SK-N-SH treated with all-trans-retinoic acid at 6 μM for 48 hours (cell line): ENCODE data around the gene UFL1.

Experiments
- ATAC-seq: fragments of 200-7000 bp; cut with Tn5 transposase; 3 replicates; pipeline ENCODE4 v1.9.1; 2020; ENCODE audit warnings: mild to moderate bottlenecking, moderate library complexity
- ARNTL ChIP-seq: fragments of 450-650 bp; formaldehyde crosslinking; IDR thresholded peaks from 2 replicates; pipeline ENCODE4 v1.5.0; 2020; ENCODE audit warnings: low read depth, mild to moderate bottlenecking, moderate library complexity, borderline replicate concordance
- BACH2 ChIP-seq: fragments of 250-450 bp; sonication (Bioruptor Pico); IDR thresholded peaks from 2 replicates; pipeline ENCODE4 v1.9.0; 2021; ENCODE audit warnings: mild to moderate bottlenecking, borderline replicate concordance
- CREB5 ChIP-seq: fragments of 250-450 bp; sonication (Bioruptor Pico); IDR thresholded peaks from 2 replicates; pipeline ENCODE4 v1.5.1; 2020; ENCODE audit warnings: low read depth, mild to moderate bottlenecking, moderate library complexity
- CSDC2 ChIP-seq: fragments of 250-450 bp; sonication (Bioruptor Pico); IDR thresholded peaks from 2 replicates; pipeline ENCODE4 v1.5.0; 2020; ENCODE audit warnings: mild to moderate bottlenecking, moderate library complexity
- CSRNP3 ChIP-seq: fragments of 250-450 bp; sonication (Bioruptor Pico); IDR thresholded peaks from 2 replicates; pipeline ENCODE4 v1.5.1; 2021; ENCODE audit warnings: mild to moderate bottlenecking, moderate library complexity
- ESRRG ChIP-seq: fragments of 250-450 bp; sonication (Bioruptor Pico); IDR thresholded peaks from 2 replicates; pipeline ENCODE4 v1.6.1; 2021; ENCODE audit warnings: mild to moderate bottlenecking
- GLIS3 ChIP-seq: fragments of 250-450 bp; sonication (Bioruptor Pico); IDR thresholded peaks from 2 replicates; pipeline ENCODE4 v1.5.0; 2020; ENCODE audit warnings: mild to moderate bottlenecking, moderate library complexity
- ISL1 ChIP-seq: fragments of 250-450 bp; sonication (Bioruptor Pico); IDR thresholded peaks from 2 replicates; pipeline ENCODE4 v2.1.2; 2022; ENCODE audit warnings: mild to moderate bottlenecking, moderate library complexity
- OSR1 ChIP-seq: fragments of 250-450 bp; sonication (Bioruptor Pico); IDR thresholded peaks from 2 replicates; pipeline ENCODE4 v1.8.0; 2022; ENCODE audit warnings: moderate library complexity, mild to moderate bottlenecking, inconsistent platforms
- PPARA ChIP-seq: fragments of 250-450 bp; sonication (Bioruptor Pico); IDR thresholded peaks from 2 replicates; pipeline ENCODE4 v1.5.0; 2020; ENCODE audit warnings: mild to moderate bottlenecking, borderline replicate concordance
- RARB ChIP-seq: fragments of 250-450 bp; sonication (Bioruptor Pico); IDR thresholded peaks from 2 replicates; pipeline ENCODE4 v1.8.0; 2021; ENCODE audit warnings: mild to moderate bottlenecking, moderate library complexity
- SNAI2 ChIP-seq: fragments of 250-450 bp; sonication (Bioruptor Pico); IDR thresholded peaks from 2 replicates; pipeline ENCODE4 v1.5.0; 2020; ENCODE audit warnings: mild to moderate bottlenecking, moderate library complexity
- TCF4 ChIP-seq: fragments of 250-450 bp; sonication (Bioruptor Pico); IDR thresholded peaks from 2 replicates; pipeline ENCODE4 v1.8.0; 2021; ENCODE audit warnings: mild to moderate bottlenecking, moderate library complexity, borderline replicate concordance
- TOX ChIP-seq: fragments of 250-450 bp; sonication (Bioruptor Pico); IDR thresholded peaks from 2 replicates; pipeline ENCODE4 v1.8.0; 2021; ENCODE audit warnings: mild to moderate bottlenecking, moderate library complexity, borderline replicate concordance
- TSHZ2 ChIP-seq: fragments of 250-450 bp; sonication (Bioruptor Pico); IDR thresholded peaks from 2 replicates; pipeline ENCODE4 v1.5.0; 2020; ENCODE audit warnings: mild to moderate bottlenecking, moderate library complexity
- ZC3H10 ChIP-seq: fragments of 250-450 bp; sonication (Bioruptor Pico); IDR thresholded peaks from 2 replicates; pipeline ENCODE4 v1.5.1; 2021; ENCODE audit warnings: mild to moderate bottlenecking, moderate library complexity
- ZFP3 ChIP-seq: fragments of 250-450 bp; sonication (Bioruptor Pico); IDR thresholded peaks from 2 replicates; pipeline ENCODE4 v1.5.0; 2020; ENCODE audit warnings: mild to moderate bottlenecking, moderate library complexity
- ZFP30 ChIP-seq: fragments of 450-650 bp; formaldehyde crosslinking; IDR thresholded peaks from 2 replicates; pipeline ENCODE4 v1.5.0; 2022; ENCODE audit warnings: mild to moderate bottlenecking, moderate library complexity
- ZNF565 ChIP-seq: fragments of 450-650 bp; formaldehyde crosslinking; conservative IDR thresholded peaks from 2 replicates; pipeline ENCODE4 v1.5.0; 2020; ENCODE audit warnings: low read depth, mild to moderate bottlenecking, moderate library complexity
- ZNF70 ChIP-seq: fragments of 450-650 bp; formaldehyde crosslinking; IDR thresholded peaks from 2 replicates; pipeline ENCODE4 v1.5.0; 2020; ENCODE audit warnings: mild to moderate bottlenecking, moderate library complexity
- ZNF8 ChIP-seq: fragments of 450-650 bp; formaldehyde crosslinking; IDR thresholded peaks from 2 replicates; pipeline ENCODE4 v1.5.0; 2020; ENCODE audit warnings: mild to moderate bottlenecking, moderate library complexity

UFL1 gene

GRCh38 chr6:96537726-96538125, 16.1 kb downstream of the UFL1 start (continued):
- no peak for TF ChIP-seq BACH2
- no peak for TF ChIP-seq RARB (CRISPR knock-in tag)
- TF ChIP-seq CSDC2 (CRISPR knock-in tag), result no peak
- TF ChIP-seq ISL1 (CRISPR knock-in tag), result no peak
- TF ChIP-seq ZC3H10, result no peak
- TF ChIP-seq, all 23 proteins: peak for 0

GRCh38 chr6:96542702-96543101, 21.1 kb downstream of the UFL1 start:
- TF ChIP-seq RARB (CRISPR knock-in tag) (no peak), SNAI2 (CRISPR knock-in tag) (no peak)
- no peak for ATAC-seq

- no peak for ATAC-seq
- no peak for TF ChIP-seq ZFP3 (CRISPR knock-in tag)
- TF ChIP-seq ISL1 (CRISPR knock-in tag), result no peak
- TF ChIP-seq CSDC2 (CRISPR knock-in tag), result no peak
- TF ChIP-seq ZNF565 (CRISPR knock-in tag), result no peak
- no peak for TF ChIP-seq OSR1 (CRISPR knock-in tag)
- no peak for TF ChIP-seq TOX (CRISPR knock-in tag)
- no peak for TF ChIP-seq TSHZ2
- no peak for TF ChIP-seq ZNF70 (CRISPR knock-in tag)
- no peak for TF ChIP-seq PPARA (CRISPR knock-in tag)
- no peak for TF ChIP-seq CSRNP3 (CRISPR knock-in tag)
- no peak for TF ChIP-seq ARNTL (CRISPR knock-in tag)
- TF ChIP-seq GLIS3 (CRISPR knock-in tag), result no peak
- TF ChIP-seq ZFP30 (CRISPR knock-in tag), result no peak
- TF ChIP-seq ZNF8 (CRISPR knock-in tag), result no peak
Observed at GRCh38 chr6:96545882-96546281, 24.3 kb downstream of the UFL1 start.

- no peak for ATAC-seq
- TF ChIP-seq ZC3H10, result no peak
- no peak for TF ChIP-seq CREB5 (CRISPR knock-in tag)
- no peak for TF ChIP-seq GLIS3 (CRISPR knock-in tag)
- no peak for TF ChIP-seq SNAI2 (CRISPR knock-in tag)
- no peak for TF ChIP-seq TSHZ2
- no peak for TF ChIP-seq ZFP30 (CRISPR knock-in tag)
- no peak for TF ChIP-seq ZNF70 (CRISPR knock-in tag)
- no peak for TF ChIP-seq CSDC2 (CRISPR knock-in tag)
- TF ChIP-seq ZFP3 (CRISPR knock-in tag), result no peak
- TF ChIP-seq BACH2, result no peak
Observed at GRCh38 chr6:96547654-96548053, 26.0 kb downstream of the UFL1 start.

- no peak for ATAC-seq
- no peak for TF ChIP-seq ZNF8 (CRISPR knock-in tag)
- no peak for TF ChIP-seq CSRNP3 (CRISPR knock-in tag)
- no peak for TF ChIP-seq TOX (CRISPR knock-in tag)
- no peak for TF ChIP-seq ZNF70 (CRISPR knock-in tag)
- TF ChIP-seq ZFP30 (CRISPR knock-in tag), result no peak
- no peak for TF ChIP-seq PPARA (CRISPR knock-in tag)
- TF ChIP-seq GLIS3 (CRISPR knock-in tag), result no peak
- TF ChIP-seq ZC3H10, result no peak
- no peak for TF ChIP-seq ARNTL (CRISPR knock-in tag)
- no peak for TF ChIP-seq SNAI2 (CRISPR knock-in tag)
- TF ChIP-seq ZNF565 (CRISPR knock-in tag), result no peak
- TF ChIP-seq TCF4, result no peak
- TF ChIP-seq CREB5 (CRISPR knock-in tag), result no peak
- no peak for TF ChIP-seq RARB (CRISPR knock-in tag)
- no peak for TF ChIP-seq CSDC2 (CRISPR knock-in tag)
- no peak for TF ChIP-seq BACH2
- no peak for TF ChIP-seq ESRRG
Observed at GRCh38 chr6:96554558-96554957, 33.0 kb downstream of the UFL1 start.
